A549 (cell line): ENCODE data around the gene ZBTB2. TPM values are rescaled to one million over a fixed set of nuclear protein-coding genes. Genes with fewer than 3 reads are reported as not detected.
A peak's percentile ranks its signal among the peaks of the same experiment; 100 is the strongest.

Source experiments
- ATAC-seq, 2 experiments: fragments of 200-7000 bp in 1 of 2; fragments of >200 bp in 1 of 2; cut with Nextera tagmentation in 1 of 2; cut with Tn5 transposase in 1 of 2; 3 replicates each; pipeline versions ENCODE4 v1.8.0 to v1.9.1; 2018 to 2020; ENCODE audit warnings: mild to moderate bottlenecking in 1 of 2, moderate library complexity in 1 of 2
- CTCF ChIA-PET: fragments of 300-600 bp; sonication (Branson Sonifier 250); formaldehyde crosslinking; extraction: SDS; loops from one replicate; lab custom pipeline; 2021; ENCODE audit warnings: antibody characterized with exemption, inconsistent platforms; lab: Yijun Ruan, JAX
- POLR2A ChIA-PET: fragments of 350-600 bp; formaldehyde crosslinking; extraction: SDS; loops from one replicate; lab custom pipeline; 2021; ENCODE audit warnings: antibody characterized with exemption, inconsistent platforms; lab: Yijun Ruan, JAX
- DNase-seq, 2 experiments: peaks; one replicate each; pipeline versions ENCODE4 v3.0.0 to v3.0.0-alpha.2; 2011 to 2016; ENCODE audit warnings: low read depth in 1 of 2, low spot score in 1 of 2
- FAIRE-seq: peaks from 2 replicates; lab custom pipeline; 2011; peaks lifted over from hg19 to GRCh38; lab: Jason Lieb, UNC
- H3K27ac ChIP-seq, 2 experiments: fragments of >200 bp; sonication (Bioruptor Twin); formaldehyde crosslinking; 3 replicates each; pipeline ENCODE4 v1.5.1; 2016 to 2017
- H3K4me1 ChIP-seq: fragments of >200 bp; sonication (Bioruptor Twin); formaldehyde crosslinking; 3 replicates; pipeline ENCODE4 v1.6.1; 2016
- H3K4me2 ChIP-seq: fragments of >200 bp; sonication (Bioruptor Twin); formaldehyde crosslinking; 3 replicates; pipeline ENCODE4 v1.6.1; 2016
- H3K4me3 ChIP-seq: fragments of >200 bp; sonication (Bioruptor Twin); formaldehyde crosslinking; 3 replicates; pipeline ENCODE4 v1.5.1; 2016
- H3K9me3 ChIP-seq: fragments of >200 bp; sonication (Bioruptor Twin); formaldehyde crosslinking; 3 replicates; pipeline ENCODE4 v1.6.1; 2016
- CHD2 ChIP-seq: fragments of 150-350 bp; IDR thresholded peaks from 2 replicates; pipeline ENCODE4 v1.6.1; 2014; ENCODE audit warnings: low read length; ENCODE audit not compliant: partially characterized antibody
- EP300 ChIP-seq, 2 experiments: fragments of >200 bp; sonication (Bioruptor Twin); formaldehyde crosslinking; IDR thresholded peaks; 2 replicates in 1 of 2; 3 replicates in 1 of 2; pipeline ENCODE4 v1.6.1; 2016 to 2017
- FOXS1 ChIP-seq: fragments of 250-450 bp; sonication (Bioruptor Pico); IDR thresholded peaks from 2 replicates; pipeline ENCODE4 v1.5.0; 2020; ENCODE audit warnings: mild to moderate bottlenecking, moderate library complexity
- HOXA7 ChIP-seq: fragments of 250-450 bp; sonication (Bioruptor Pico); IDR thresholded peaks from 2 replicates; pipeline ENCODE4 v1.5.0; 2020; ENCODE audit warnings: mild to moderate bottlenecking, moderate library complexity
- JUNB ChIP-seq: fragments of >200 bp; sonication (Bioruptor Twin); formaldehyde crosslinking; IDR thresholded peaks from 2 replicates; pipeline ENCODE4 v1.6.1; 2016
- KDM5A ChIP-seq: fragments of 200-600 bp; sonication (generic); IDR thresholded peaks from 2 replicates; pipeline ENCODE4 v1.6.1; 2016; ENCODE audit warnings: antibody characterized with exemption, mild to moderate bottlenecking
- MAFK ChIP-seq: fragments of 450-650 bp; IDR thresholded peaks from 2 replicates; pipeline ENCODE4 v1.6.1; 2014; ENCODE audit not compliant: partially characterized antibody
- MYC ChIP-seq: IDR thresholded peaks from 2 replicates; pipeline ENCODE4 v1.6.1; 2012; ENCODE audit warnings: mild to moderate bottlenecking, inconsistent platforms, low read length, improper control_type of control experiment, borderline replicate concordance
- NPAS2 ChIP-seq: fragments of 250-450 bp; sonication (Bioruptor Pico); IDR thresholded peaks from 2 replicates; pipeline ENCODE4 v1.8.0; 2022; ENCODE audit warnings: mild to moderate bottlenecking, moderate library complexity, borderline replicate concordance
- PHF8 ChIP-seq: fragments of 200-600 bp; sonication (generic); IDR thresholded peaks from 2 replicates; pipeline ENCODE4 v1.6.1; 2016; ENCODE audit warnings: low read depth, mild to moderate bottlenecking, antibody characterized with exemption, moderate library complexity, borderline replicate concordance
- RARB ChIP-seq: fragments of 250-450 bp; sonication (Bioruptor Pico); IDR thresholded peaks from 2 replicates; pipeline ENCODE4 v1.8.0; 2021; ENCODE audit warnings: mild to moderate bottlenecking, moderate library complexity
- SMC3 ChIP-seq: fragments of >200 bp; sonication (Bioruptor Twin); formaldehyde crosslinking; IDR thresholded peaks from 3 replicates; pipeline ENCODE4 v1.6.1; 2018; ENCODE audit warnings: inconsistent platforms
- TP53 ChIP-seq: fragments of 250-450 bp; sonication (Bioruptor Pico); IDR thresholded peaks from 2 replicates; pipeline ENCODE4 v1.5.0; 2021; ENCODE audit warnings: mild to moderate bottlenecking, moderate library complexity
- ZNF302 ChIP-seq: fragments of 250-450 bp; sonication (Bioruptor Pico); IDR thresholded peaks from 2 replicates; pipeline ENCODE4 v1.9.0; 2021; ENCODE audit warnings: inconsistent platforms, mild to moderate bottlenecking, moderate library complexity
- WGBS: methylation state at CpG from one replicate; pipeline ENCODE4 v1.1.6; 2017; ENCODE audit errors: missing lambda C conversion rate; 5-methylcytosine and 5-hydroxymethylcytosine counted together
- polyA plus RNA-seq, 4 experiments: library from polyadenylated mRNA; depleted of rRNA in 3 of 4; stranded (reverse); fragments of >200 nt; fragmentation: RNase III in 1 of 4; extraction: RNeasy Plus Mini Kit Qiagen cat#74134 plus additional on column Dnase treatment in 1 of 4; gene quantifications; 2 replicates in 3 of 4; 3 replicates in 1 of 4; pipeline ENCODE4 v1.2.3, GENCODE V29; 2011 to 2017
- TF ChIP-seq, protein P1 (sequence below): IDR thresholded peaks from 2 replicates; pipeline ENCODE4 v1.6.1; 2012
- TF ChIP-seq, protein P2 (sequence below): fragments of 250-450 bp; sonication (Bioruptor Pico); IDR thresholded peaks from 2 replicates; pipeline ENCODE4 v1.5.0; 2021; ENCODE audit warnings: mild to moderate bottlenecking, moderate library complexity, borderline replicate concordance
- TF ChIP-seq, protein P3 (sequence below): fragments of >200 bp; sonication (Bioruptor Twin); formaldehyde crosslinking; IDR thresholded peaks from 2 replicates; pipeline ENCODE4 v1.6.1; 2016
- TF ChIP-seq, protein P4 (sequence below): fragments of 150-350 bp; IDR thresholded peaks from 2 replicates; pipeline ENCODE4 v1.6.1; 2014; ENCODE audit warnings: low read depth, mild to moderate bottlenecking, low read length
- TF ChIP-seq, protein P5 (sequence below): IDR thresholded peaks from 2 replicates; pipeline ENCODE4 v1.6.1; 2012; ENCODE audit warnings: low read depth, borderline replicate concordance
- TF ChIP-seq, protein P6 (sequence below): IDR thresholded peaks from 2 replicates; pipeline ENCODE4 v1.6.1; 2012
- TF ChIP-seq, protein P7 (sequence below): fragments of 250-450 bp; sonication (Bioruptor Pico); IDR thresholded peaks from 2 replicates; pipeline ENCODE4 v1.5.0; 2020; ENCODE audit warnings: low read depth, mild to moderate bottlenecking, moderate library complexity

ZBTB2 gene
- polyA plus RNA-seq, 2 of the 4 experiments (the other 2 are of a cell fraction), result 10.8 to 17.3 TPM

DNA sequence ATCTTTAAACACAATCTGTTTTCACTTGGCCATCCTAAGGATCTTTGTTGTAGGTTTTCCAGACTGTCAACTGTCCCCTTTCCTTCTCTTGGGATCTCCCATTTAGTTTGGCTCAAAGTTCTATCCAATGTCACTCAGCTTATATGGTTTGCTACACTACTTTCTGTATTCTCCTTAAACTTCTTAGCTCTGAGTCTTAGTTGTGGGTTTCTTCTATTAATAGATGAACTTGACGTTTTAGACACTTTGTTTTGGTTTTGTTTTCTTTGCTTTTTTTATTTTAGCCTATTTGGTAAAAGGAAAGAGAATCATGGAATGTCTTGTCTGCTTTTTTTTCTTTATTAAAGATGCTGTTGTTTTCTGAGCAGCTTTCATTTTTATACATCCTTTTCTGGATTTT lies 49.1 kb upstream of the ZBTB2 start:
- no peak for TF ChIP-seq HOXA7
- TF ChIP-seq EP300 (IDR thresholded peaks at IDR 0.05), result no peak
- no peak for TF ChIP-seq JUNB
- TF ChIP-seq CHD2, result no peak
- TF ChIP-seq PHF8, result no peak
- no peak for TF ChIP-seq TP53 (CRISPR knock-in tag)
- TF ChIP-seq, protein P1, sequence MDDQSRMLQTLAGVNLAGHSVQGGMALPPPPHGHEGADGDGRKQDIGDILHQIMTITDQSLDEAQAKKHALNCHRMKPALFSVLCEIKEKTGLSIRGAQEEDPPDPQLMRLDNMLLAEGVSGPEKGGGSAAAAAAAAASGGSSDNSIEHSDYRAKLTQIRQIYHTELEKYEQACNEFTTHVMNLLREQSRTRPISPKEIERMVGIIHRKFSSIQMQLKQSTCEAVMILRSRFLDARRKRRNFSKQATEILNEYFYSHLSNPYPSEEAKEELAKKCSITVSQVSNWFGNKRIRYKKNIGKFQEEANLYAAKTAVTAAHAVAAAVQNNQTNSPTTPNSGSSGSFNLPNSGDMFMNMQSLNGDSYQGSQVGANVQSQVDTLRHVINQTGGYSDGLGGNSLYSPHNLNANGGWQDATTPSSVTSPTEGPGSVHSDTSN, result no peak
- TF ChIP-seq, protein P2, sequence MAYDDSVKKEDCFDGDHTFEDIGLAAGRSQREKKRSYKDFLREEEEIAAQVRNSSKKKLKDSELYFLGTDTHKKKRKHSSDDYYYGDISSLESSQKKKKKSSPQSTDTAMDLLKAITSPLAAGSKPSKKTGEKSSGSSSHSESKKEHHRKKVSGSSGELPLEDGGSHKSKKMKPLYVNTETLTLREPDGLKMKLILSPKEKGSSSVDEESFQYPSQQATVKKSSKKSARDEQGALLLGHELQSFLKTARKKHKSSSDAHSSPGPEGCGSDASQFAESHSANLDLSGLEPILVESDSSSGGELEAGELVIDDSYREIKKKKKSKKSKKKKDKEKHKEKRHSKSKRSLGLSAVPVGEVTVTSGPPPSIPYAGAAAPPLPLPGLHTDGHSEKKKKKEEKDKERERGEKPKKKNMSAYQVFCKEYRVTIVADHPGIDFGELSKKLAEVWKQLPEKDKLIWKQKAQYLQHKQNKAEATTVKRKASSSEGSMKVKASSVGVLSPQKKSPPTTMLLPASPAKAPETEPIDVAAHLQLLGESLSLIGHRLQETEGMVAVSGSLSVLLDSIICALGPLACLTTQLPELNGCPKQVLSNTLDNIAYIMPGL (CRISPR knock-in tag), result no peak
- TF ChIP-seq, protein P3, sequence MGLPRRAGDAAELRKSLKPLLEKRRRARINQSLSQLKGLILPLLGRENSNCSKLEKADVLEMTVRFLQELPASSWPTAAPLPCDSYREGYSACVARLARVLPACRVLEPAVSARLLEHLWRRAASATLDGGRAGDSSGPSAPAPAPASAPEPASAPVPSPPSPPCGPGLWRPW, result no peak
- no peak for TF ChIP-seq MYC
- no peak for TF ChIP-seq NPAS2 (CRISPR knock-in tag)
- no peak for TF ChIP-seq KDM5A
- TF ChIP-seq, protein P4, sequence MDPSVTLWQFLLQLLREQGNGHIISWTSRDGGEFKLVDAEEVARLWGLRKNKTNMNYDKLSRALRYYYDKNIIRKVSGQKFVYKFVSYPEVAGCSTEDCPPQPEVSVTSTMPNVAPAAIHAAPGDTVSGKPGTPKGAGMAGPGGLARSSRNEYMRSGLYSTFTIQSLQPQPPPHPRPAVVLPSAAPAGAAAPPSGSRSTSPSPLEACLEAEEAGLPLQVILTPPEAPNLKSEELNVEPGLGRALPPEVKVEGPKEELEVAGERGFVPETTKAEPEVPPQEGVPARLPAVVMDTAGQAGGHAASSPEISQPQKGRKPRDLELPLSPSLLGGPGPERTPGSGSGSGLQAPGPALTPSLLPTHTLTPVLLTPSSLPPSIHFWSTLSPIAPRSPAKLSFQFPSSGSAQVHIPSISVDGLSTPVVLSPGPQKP, result no peak
- TF ChIP-seq, protein P5, sequence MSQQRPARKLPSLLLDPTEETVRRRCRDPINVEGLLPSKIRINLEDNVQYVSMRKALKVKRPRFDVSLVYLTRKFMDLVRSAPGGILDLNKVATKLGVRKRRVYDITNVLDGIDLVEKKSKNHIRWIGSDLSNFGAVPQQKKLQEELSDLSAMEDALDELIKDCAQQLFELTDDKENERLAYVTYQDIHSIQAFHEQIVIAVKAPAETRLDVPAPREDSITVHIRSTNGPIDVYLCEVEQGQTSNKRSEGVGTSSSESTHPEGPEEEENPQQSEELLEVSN, result no peak
- H3K4me3 ChIP-seq, result no peak overlapping the region
- WGBS, result 59% methylated on average over 1 of the region's 1 CpG

DNA sequence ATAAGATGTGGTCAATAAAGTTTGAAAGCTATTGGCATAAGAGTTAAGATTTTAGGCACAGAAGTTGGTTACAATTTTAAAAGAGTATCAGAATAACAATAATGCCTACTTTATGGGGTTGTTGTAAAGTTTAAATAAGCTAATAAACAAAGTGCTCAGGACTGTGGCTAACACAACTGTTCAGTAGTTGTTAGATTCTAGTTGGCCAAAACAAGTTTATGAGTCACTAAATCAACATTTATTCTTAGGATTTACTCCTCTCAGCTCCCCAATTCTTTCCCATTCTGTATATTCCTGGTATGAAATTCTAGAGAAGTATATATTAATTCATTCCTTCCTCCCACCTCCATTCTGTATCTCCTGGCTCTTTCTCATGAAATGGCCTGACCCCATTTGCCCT lies 46.0 kb upstream of the ZBTB2 start:
- TF ChIP-seq NPAS2 (CRISPR knock-in tag), result no peak
- TF ChIP-seq KDM5A, result no peak
- TF ChIP-seq RARB (CRISPR knock-in tag), result no peak
- TF ChIP-seq FOXS1, result no peak
- TF ChIP-seq, protein P6, sequence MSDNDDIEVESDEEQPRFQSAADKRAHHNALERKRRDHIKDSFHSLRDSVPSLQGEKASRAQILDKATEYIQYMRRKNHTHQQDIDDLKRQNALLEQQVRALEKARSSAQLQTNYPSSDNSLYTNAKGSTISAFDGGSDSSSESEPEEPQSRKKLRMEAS, result no peak
- no peak for TF ChIP-seq MAFK
- TF ChIP-seq, protein P4, result no peak
- TF ChIP-seq, protein P7, sequence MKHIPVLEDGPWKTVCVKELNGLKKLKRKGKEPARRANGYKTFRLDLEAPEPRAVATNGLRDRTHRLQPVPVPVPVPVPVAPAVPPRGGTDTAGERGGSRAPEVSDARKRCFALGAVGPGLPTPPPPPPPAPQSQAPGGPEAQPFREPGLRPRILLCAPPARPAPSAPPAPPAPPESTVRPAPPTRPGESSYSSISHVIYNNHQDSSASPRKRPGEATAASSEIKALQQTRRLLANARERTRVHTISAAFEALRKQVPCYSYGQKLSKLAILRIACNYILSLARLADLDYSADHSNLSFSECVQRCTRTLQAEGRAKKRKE (CRISPR knock-in tag), result no peak
- TF ChIP-seq ZNF302 (CRISPR knock-in tag), result no peak
- no peak for TF ChIP-seq SMC3
- Histone ChIP-seq H3K4me1 (peaks cover 27% of the 10 kb centered on the region), H3K4me3 (no peak overlapping the region), H3K27ac (no peak overlapping the region), H3K4me2 (peak overlapping the region; percentile 56), H3K9me3 (no peaks in the 10 kb centered on the region)
- ChIA-PET CTCF (interaction anchor here (0.9 to 1.1 kb wide), 2 partner anchors 8 to 15 kb away, joined by 3 read pairs; partner anchors contain the start of gene RMND1), POLR2A (interaction anchor here (0.7 kb wide), 1 partner anchor 47 kb away, joined by 3 read pairs; no protein-coding TSS in a partner anchor)
- FAIRE-seq (no peak), ATAC-seq (no peak), DNase-seq (no peak)

More for the DNA sequence above, 49.1 kb upstream of the ZBTB2 start:
- H3K4me1 ChIP-seq, result peaks cover 27% of the 10 kb centered on the region
- H3K27ac ChIP-seq, result no peak overlapping the region
- ChIA-PET CTCF (interaction anchor here (0.8 to 1.3 kb wide), 3 partner anchors 30 to 684 kb away, joined by 3 read pairs; no protein-coding TSS in a partner anchor), POLR2A (no interaction called here)
- no peak overlapping the region for H3K4me2 ChIP-seq
- H3K9me3 ChIP-seq, result no peaks in the 10 kb centered on the region
- DNase-seq (no peak), ATAC-seq (no peak), FAIRE-seq (no peak)
